Colonic mucosa (tissue), 4 donors: Measurements from ENCODE around the gene SLC5A11. TPM values are rescaled to one million over a fixed set of nuclear protein-coding genes. Genes with fewer than 3 reads are reported as not detected.

Source experiments
- DNase-seq: peaks from one replicate; pipeline ENCODE4 v3.0.0-alpha.2; 2020
- H3K27ac ChIP-seq: fragments of 200-600 bp; one replicate; pipeline ENCODE4 v1.8.0; 2021
- H3K27me3 ChIP-seq: fragments of 200-600 bp; one replicate; pipeline ENCODE4 v1.8.0; 2021
- H3K36me3 ChIP-seq: fragments of 200-600 bp; one replicate; pipeline ENCODE4 v1.8.0; 2021
- H3K4me1 ChIP-seq: fragments of 200-600 bp; one replicate; pipeline ENCODE4 v1.8.0; 2021; ENCODE audit warnings: mild to moderate bottlenecking
- H3K4me3 ChIP-seq: fragments of 200-600 bp; one replicate; pipeline ENCODE4 v1.8.0; 2021
- H3K9ac ChIP-seq, 2 donors: one replicate each; pipeline ENCODE4 v1.7.0; 2013; ENCODE audit warnings: control low read depth in 2 of 2, low read depth in 2 of 2, low read length in 2 of 2
- H3K9me3 ChIP-seq: fragments of 200-600 bp; one replicate; pipeline ENCODE4 v1.8.0; 2021
- intact Hi-C: fragments of 100-400 bp; cut with DNase I; formaldehyde crosslinking; loops from one replicate; pipeline ENCODE4 v1.14.1; 2022
- total RNA-seq, 2 donors: library from RNA; stranded (reverse); fragmentation: NEBNext Ultra II Directional in 1 of 2; extraction: Animal tissue kit (Norgen Biotek cat#: 25700) in 1 of 2; gene quantifications; one replicate each; pipeline ENCODE4 v1.2.1, GENCODE V29; 2021
- TF ChIP-seq, protein P1 (sequence below): fragments of 200-600 bp; IDR thresholded peaks from one replicate; pipeline ENCODE4 v1.8.0; 2022; ENCODE audit warnings: antibody characterized with exemption, mild to moderate bottlenecking
- donor health status: healthy.
- donor health status: DM: no; HTN: no; CAD: no.
- donor health status: DM: no; HTN: no; CAD: no.

The SLC5A11 gene
- total RNA-seq, 2 donors from 2014 or later: 0.79 to 2.6 TPM

DNA sequence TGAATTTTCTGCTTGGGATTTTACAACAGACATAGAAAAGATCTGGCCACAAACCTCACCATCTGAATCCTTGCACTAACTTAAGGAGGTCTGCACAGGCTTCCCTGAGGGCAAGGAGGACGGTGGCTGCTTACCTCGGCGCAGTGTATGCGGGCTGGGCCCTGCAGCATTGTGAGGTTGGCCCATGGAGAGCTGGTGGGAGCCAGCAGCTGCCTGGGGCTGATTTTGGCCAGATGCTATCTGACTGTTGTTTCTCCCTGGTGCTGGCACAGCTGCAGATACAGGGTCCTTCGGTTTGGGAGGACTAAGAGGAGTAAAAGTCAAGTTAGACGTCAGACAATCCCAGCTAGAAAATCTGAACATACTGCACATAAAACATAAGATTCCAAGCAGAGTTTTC lies 89.6 kb downstream of the SLC5A11 start:
- no peak overlapping the region for H3K9ac ChIP-seq
- H3K9me3 ChIP-seq: no peaks in the 10 kb centered on the region
- DNase-seq: no peak
- no peak overlapping the region for H3K4me3 ChIP-seq
- intact Hi-C loops: no loop called here
- no peak overlapping the region for H3K27ac ChIP-seq
- no peaks in the 10 kb centered on the region for H3K27me3 ChIP-seq
- H3K4me1 ChIP-seq: no peaks in the 10 kb centered on the region
- peaks cover 23% of the 10 kb centered on the region for H3K36me3 ChIP-seq
- TF ChIP-seq, protein P1, sequence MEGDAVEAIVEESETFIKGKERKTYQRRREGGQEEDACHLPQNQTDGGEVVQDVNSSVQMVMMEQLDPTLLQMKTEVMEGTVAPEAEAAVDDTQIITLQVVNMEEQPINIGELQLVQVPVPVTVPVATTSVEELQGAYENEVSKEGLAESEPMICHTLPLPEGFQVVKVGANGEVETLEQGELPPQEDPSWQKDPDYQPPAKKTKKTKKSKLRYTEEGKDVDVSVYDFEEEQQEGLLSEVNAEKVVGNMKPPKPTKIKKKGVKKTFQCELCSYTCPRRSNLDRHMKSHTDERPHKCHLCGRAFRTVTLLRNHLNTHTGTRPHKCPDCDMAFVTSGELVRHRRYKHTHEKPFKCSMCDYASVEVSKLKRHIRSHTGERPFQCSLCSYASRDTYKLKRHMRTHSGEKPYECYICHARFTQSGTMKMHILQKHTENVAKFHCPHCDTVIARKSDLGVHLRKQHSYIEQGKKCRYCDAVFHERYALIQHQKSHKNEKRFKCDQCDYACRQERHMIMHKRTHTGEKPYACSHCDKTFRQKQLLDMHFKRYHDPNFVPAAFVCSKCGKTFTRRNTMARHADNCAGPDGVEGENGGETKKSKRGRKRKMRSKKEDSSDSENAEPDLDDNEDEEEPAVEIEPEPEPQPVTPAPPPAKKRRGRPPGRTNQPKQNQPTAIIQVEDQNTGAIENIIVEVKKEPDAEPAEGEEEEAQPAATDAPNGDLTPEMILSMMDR: no peak

DNA sequence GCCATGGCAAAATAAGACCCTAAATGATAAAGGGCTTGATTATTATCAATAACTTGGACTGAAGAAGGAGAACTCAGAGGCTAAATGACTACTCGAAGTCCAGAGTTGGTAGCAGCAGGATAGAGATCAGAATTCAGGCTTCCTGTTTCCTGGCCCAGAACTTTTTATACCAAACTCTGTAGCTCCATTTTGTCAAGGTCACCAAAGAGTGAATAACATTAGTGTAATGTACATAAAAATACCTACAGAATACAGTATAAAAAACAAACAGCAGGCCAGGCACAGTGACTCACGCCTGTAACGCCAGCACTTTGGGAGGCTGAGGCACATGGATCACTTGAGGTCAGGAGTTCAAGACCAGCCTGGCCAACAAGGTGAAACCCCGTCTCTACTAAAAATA lies 90.4 kb downstream of the SLC5A11 start:
- H3K27ac ChIP-seq: no peak overlapping the region
- TF ChIP-seq, protein P1: no peak
- H3K9me3 ChIP-seq: no peaks in the 10 kb centered on the region
- peaks cover 23% of the 10 kb centered on the region for H3K36me3 ChIP-seq
- H3K4me1 ChIP-seq: no peaks in the 10 kb centered on the region
- no peak overlapping the region for H3K4me3 ChIP-seq
- DNase-seq: no peak
- no peaks in the 10 kb centered on the region for H3K27me3 ChIP-seq
- H3K9ac ChIP-seq: no peak overlapping the region
- intact Hi-C loops: no loop called here

DNA sequence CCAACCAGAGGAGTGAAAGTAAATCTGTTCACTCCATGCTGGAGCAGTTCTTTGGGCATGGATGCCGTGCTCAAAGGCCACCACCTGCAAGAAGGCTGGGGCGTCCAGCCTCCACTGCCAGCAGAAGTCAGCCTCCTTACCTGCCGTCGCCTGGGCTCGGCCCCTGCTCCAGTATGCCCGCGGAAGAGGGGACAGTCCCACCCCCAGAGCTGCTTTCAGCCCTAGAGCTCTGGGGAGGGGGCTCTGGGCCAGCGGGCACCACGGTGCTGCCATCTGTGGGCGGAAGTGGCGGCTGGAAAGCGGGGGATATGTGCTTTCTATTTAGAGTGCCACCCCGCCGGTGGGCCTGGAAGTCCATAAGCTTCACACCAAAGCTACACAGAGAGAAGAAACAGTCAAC lies 93.5 kb downstream of the SLC5A11 start:
- H3K27me3 ChIP-seq: no peaks in the 10 kb centered on the region
- no peak overlapping the region for H3K4me3 ChIP-seq
- H3K36me3 ChIP-seq: peaks cover 15% of the 10 kb centered on the region
- intact Hi-C loops: no loop called here
- no peaks in the 10 kb centered on the region for H3K9me3 ChIP-seq
- H3K9ac ChIP-seq: no peak overlapping the region
- DNase-seq: no peak
- H3K4me1 ChIP-seq: no peaks in the 10 kb centered on the region
- H3K27ac ChIP-seq: no peak overlapping the region
- TF ChIP-seq, protein P1: no peak

DNA sequence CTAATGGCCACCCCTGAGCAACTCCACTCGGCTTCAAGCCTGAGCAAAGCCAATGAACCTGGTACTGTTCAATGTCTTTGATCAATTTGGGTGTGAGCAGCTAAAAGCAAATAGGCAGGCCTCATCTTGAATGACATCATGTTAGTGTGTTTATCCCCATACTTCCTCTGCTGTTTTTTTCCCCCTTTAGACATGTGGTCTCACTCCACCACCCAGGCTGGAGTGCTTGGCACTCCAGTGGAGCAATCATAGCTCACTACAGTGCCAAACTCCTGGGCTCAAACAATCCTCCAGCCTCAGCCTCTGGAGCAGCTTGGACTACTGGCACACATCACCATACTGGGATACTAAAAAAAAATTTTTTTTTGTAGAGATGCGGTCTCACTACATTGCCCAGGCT lies 94.0 kb downstream of the SLC5A11 start:
- intact Hi-C loops: no loop called here
- H3K27ac ChIP-seq: no peak overlapping the region
- DNase-seq: no peak
- TF ChIP-seq, protein P1: no peak
- H3K9ac ChIP-seq: no peak overlapping the region
- no peak overlapping the region for H3K4me3 ChIP-seq
- no peaks in the 10 kb centered on the region for H3K4me1 ChIP-seq
- peaks cover 10% of the 10 kb centered on the region for H3K36me3 ChIP-seq
- H3K27me3 ChIP-seq: no peaks in the 10 kb centered on the region
- H3K9me3 ChIP-seq: no peaks in the 10 kb centered on the region

DNA sequence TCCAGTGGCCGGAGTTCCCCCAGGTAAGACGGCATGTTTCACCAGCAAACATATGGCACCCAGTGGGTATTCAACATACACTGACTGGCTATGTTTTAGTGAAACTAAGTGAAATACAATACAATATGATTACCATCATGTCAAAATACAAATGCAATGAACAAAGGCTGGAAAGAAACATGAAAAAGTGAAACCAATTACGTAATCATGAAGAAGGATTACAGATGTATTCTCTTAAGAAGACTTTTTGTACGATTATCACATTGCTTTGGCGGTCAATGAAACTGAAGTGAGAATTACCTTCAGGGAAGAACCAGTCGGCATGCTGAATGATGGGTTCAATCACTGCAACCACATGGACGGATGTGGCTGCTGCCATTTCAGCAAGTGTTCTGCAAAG lies 97.7 kb downstream of the SLC5A11 start:
- TF ChIP-seq, protein P1: no peak
- Histone ChIP-seq H3K9me3 (no peaks in the 10 kb centered on the region), H3K36me3 (peaks cover 11% of the 10 kb centered on the region), H3K27me3 (no peaks in the 10 kb centered on the region), H3K27ac (no peak overlapping the region), H3K4me1 (no peaks in the 10 kb centered on the region), H3K9ac (no peak overlapping the region), H3K4me3 (no peak overlapping the region)
- no peak for DNase-seq
- intact Hi-C loops: no loop called here

DNA sequence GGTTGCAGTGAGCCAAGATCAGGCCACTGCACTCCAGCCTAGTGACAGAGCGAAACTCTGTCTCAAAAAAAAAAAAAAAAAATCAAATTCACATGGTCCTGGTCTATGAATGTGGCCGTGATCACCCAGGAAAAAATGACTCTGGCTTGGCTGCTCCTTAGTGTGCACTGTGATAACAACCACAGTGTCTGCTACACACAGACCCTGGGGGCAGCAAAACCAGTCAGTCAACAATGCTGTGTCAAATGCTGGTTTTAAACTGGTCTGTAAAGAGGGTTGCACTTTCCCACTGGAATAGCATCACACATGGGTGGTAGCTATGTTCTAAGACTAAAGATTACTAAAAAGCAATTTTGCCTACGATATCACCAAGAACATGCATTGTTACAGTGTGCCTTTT lies 98.4 kb downstream of the SLC5A11 start:
- no peak for DNase-seq
- H3K9ac ChIP-seq: no peak overlapping the region
- intact Hi-C loops: no loop called here
- no peak overlapping the region for H3K27ac ChIP-seq
- H3K4me3 ChIP-seq: no peak overlapping the region
- H3K27me3 ChIP-seq: no peaks in the 10 kb centered on the region
- TF ChIP-seq, protein P1: no peak
- peaks cover 9% of the 10 kb centered on the region for H3K36me3 ChIP-seq
- no peaks in the 10 kb centered on the region for H3K4me1 ChIP-seq
- no peaks in the 10 kb centered on the region for H3K9me3 ChIP-seq
